ENCODE measurements around the gene TTC27.
"Not testable (repeated sequence)": the region's sequence is repeated elsewhere in the genome, so short reads cannot be mapped to it uniquely, and the experiment has no call there.

DNA sequence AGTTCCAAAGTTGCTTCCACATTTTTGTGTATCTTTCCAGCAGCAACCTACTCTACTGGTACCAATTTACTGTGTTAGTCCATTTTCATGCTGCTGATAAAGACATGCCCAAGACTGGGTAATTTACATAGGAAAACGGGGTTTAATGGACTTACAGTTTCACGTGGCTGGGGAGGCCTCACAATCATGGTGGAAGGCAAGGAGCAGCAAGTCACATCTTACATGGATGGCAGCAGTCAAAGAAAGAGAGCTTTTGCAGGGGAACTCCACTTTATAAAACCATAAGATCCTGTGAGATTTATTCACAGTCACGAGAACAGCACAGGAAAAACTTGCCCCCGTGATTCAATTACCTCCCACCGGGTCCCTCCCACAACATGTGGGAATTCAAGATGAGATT, 98.8 kb downstream of the TTC27 start:
- TF ChIP-seq, protein P1, sequence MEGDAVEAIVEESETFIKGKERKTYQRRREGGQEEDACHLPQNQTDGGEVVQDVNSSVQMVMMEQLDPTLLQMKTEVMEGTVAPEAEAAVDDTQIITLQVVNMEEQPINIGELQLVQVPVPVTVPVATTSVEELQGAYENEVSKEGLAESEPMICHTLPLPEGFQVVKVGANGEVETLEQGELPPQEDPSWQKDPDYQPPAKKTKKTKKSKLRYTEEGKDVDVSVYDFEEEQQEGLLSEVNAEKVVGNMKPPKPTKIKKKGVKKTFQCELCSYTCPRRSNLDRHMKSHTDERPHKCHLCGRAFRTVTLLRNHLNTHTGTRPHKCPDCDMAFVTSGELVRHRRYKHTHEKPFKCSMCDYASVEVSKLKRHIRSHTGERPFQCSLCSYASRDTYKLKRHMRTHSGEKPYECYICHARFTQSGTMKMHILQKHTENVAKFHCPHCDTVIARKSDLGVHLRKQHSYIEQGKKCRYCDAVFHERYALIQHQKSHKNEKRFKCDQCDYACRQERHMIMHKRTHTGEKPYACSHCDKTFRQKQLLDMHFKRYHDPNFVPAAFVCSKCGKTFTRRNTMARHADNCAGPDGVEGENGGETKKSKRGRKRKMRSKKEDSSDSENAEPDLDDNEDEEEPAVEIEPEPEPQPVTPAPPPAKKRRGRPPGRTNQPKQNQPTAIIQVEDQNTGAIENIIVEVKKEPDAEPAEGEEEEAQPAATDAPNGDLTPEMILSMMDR (optimal IDR thresholded peaks at IDR 0.05 in 1 of 3, IDR thresholded peaks at IDR 0.05 in 1 of 3, conservative IDR thresholded peaks at IDR 0.05 in 1 of 3; ENCODE audit: extremely low read depth in 1 of 3, insufficient read depth in 2 of 3, low read length in 3 of 3) = not testable (repeated sequence)
- not testable (repeated sequence) for TF ChIP-seq EZH2 (IDR thresholded peaks at IDR 0.05; ENCODE audit: low read length)

Data from keratinocyte (primary cell).